Measurements from ENCODE around the gene ELMOD3.
A peak's percentile ranks its signal among the peaks of the same experiment; 100 is the strongest.
"Not testable (repeated sequence)": the region's sequence is repeated elsewhere in the genome, so short reads cannot be mapped to it uniquely, and the experiment has no call there.

The ELMOD3 gene

DNA sequence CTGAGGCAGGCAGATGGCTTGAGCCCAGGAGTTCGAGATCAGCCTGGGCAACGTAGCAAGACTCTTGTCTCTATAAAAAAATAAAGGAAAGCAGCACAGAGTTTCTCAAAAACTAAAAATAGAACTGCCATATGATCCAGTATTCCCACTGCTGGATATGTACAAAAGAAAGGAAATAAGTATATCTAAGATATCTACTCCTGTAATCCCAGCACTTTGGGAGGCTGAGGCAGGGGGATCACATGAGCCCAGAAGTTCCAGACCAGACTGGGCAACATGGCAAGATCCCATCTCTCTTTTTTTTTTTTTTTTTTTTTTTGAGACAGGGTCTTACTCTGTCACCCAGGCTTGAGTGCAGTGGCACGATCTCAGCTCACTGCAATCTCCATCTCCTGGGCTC lies 24.9 kb upstream of the ELMOD3 start:
- DNase-seq = not testable (repeated sequence)

DNA sequence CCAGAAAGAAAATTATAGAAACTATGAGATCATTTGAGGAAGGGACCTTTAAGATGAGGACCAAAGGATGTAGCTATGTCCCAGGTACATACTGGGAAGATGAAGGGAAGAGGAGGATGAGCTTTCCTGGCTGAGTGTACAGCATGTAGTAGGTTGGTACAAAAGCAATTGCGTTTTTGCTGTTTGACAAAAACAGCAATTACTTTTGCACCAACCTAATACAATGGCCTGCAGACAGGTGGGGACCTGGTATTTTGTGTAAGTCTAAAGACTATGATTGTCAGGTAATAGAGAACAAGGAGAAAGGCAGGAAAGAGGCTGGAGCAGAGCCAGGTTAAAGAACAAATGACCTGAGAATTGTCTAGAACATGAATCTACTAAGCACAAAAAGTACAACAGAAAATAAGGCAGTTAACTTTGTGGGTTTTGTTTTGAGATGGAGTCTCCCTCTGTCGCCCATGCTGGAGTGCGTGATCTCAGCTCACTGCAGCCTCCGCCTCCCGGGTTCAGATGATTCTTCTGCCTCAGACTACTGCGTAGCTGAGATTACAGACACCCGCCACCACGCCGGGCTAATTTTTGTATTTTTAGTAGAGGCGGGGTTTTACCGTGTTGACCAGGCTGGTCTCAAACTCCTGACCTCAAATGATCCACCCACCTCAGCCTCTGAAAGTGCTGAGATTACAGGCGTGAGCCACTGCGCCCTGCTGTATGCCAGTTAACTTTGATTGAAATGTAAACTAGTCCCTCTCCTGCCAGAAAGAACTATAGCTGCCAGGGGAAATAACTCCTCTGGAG lies 23.5 kb upstream of the ELMOD3 start:
- peak; percentile 61 for DNase-seq

DNA sequence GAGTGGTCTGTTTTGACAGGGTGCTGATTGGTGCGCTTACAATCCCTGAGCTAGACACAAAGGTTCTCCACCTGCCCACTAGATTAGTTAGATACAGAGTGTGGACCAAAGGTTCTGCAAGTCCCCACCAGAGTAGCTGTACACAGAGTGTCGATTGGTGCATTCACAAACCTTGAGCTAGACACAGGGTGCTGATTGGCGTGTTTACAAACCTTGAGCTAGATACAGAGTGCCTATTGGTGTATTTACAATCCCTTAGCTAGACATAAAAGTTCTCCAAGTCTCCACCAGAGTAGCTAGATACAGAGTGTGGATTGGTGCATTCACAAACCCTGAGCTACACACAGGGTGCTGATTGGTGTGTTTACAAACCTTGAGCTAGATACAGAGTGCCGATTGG lies 20.7 kb upstream of the ELMOD3 start:
- not testable (repeated sequence) for DNase-seq

DNA sequence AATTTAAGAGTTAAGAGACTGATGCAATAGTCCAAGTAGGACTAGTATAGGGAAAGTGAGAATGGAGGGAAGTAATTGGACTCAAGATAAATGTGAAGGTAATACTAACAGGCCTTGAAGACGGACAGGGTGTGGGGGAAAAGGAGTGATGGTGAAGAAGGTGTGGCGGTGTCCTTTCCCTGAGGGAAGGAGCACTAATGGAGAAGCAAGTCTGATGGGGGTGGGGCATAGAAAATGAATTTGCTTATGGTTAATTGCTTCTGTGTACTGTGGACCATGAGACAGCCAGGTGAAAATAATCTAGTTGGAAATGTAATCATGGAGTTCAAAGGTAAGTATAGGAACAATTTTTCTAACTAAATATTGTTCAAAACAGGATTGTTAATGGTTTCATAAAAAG lies 19.6 kb upstream of the ELMOD3 start:
- no peak for DNase-seq

DNA sequence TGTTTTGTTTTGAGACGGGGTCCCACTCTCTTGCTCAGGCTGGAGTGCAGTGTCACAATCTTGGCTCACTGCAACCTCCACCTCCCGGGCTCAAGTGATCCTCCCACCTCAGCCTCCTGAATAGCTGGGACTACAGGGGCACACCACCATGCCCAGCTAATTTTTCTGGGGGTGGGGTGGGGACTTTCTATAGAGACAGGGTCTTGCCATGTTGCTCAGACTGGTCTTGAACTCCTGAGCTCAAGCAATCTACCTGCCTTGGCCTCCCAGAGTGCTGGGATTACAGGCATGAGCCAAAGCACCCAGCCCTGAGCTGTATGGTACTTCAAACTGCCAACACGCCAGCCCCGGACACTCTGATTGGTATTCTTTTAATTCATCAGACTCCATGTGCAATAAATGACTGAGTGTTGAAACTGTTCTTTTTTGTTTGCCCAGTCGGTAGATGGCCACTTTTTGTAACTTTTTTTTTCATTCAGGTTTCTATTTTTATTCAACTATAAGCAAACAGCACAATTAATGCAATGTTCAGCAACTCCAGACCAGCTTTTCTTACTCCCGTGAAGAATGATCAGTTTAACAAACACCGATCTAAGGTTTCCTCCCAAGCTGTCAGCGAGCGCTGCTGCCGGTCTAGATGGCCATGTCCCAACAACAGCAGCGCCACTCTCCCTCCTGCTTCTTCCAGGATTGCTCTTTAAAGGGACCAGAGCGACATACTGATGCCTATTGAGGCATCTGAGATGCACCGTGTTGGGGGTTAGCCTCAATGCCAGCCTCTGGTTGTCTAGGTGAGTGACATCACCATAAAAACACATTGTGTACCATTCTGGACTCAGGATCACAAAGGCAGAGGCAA lies 14.3 kb upstream of the ELMOD3 start:
- DNase-seq = no peak

DNA sequence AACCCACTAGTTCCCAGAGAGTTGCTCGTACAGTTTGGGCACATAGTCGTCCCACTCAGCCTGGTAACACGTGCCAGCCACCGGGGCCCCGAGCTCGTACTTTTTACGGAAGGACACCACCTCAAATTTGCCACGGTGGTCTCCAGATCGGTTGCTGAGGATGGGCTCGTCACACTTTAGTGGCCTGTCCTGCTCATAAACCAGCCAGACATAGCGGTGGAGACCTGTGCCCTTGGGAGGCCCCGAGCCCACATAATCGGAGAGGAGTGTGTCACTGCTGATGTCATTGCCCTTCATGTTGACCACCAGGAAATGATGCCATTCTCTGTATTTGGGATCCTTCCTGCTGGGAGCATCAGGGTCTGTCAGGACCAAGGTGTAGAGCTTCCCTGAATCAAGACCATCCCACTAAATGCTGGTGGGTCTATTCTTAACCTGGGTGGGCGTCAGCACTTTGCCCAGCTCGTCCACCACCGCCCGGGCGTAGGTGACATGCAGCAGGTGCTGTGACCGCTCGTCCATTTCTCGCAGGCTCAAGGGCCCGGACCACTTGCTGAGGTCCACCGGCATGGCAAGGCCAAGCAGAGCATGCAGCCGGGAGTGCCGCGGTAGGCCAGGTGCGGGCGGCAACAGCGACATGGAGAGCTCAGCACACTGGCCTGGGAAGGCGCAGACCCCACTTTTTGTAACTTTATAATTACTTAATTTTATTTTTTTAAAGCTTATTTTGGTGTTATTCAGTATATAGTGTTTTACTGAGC lies 13.1 kb upstream of the ELMOD3 start:
- no peak for DNase-seq

DNA sequence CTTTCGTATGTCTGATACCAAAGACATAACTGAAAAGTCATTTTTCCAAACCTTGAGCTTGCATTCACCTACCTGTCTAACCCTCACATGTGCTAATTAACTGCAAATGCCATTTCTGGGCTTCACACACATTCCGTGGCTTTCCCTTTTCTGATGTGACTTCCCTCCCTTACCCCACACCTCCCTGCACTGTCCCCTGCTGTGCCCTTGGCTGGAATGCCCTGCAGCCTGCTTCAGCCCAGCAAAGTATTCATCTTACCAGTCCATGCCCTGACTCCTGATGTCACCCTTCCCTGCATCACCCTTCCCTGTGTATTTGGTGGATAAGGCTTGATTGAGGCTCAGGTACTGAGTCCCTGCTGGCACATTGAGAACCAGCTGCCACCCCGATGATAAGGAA lies 12.4 kb upstream of the ELMOD3 start:
- no peak for DNase-seq

DNA sequence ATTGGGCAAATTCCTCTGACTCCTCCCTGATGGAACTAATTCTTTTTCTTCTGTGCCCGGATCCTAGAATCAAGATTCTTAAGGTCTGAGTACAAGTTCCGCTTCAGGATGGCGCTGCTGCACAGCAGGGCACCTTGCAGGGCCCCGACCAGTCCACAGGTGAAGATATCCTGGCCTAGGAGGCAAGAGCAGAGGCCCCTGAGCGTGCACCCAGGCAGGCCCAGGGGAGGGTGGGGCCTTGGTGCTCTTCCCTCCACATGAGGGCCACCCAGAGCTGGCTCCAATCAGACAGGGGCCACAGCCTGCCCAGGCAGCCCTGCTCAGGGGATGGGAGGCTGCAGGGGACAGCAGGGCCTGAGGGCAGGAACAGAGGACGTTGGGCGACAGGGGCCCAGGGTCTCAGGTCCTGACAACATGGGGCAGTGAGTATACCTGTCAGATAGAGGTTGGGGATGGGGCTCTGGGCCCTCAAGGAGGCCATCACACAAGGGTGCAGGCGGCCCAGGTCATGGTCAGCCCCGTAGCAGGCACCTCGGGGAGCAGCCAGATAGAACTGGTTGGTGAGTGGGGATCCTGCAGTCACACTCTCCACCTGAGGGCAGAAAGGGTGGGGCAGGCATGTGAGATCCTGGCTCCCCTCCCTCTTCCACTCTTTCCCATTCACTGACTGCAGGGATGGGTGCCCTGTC lies 11.2 kb upstream of the ELMOD3 start:
- not testable (repeated sequence) for DNase-seq

DNA sequence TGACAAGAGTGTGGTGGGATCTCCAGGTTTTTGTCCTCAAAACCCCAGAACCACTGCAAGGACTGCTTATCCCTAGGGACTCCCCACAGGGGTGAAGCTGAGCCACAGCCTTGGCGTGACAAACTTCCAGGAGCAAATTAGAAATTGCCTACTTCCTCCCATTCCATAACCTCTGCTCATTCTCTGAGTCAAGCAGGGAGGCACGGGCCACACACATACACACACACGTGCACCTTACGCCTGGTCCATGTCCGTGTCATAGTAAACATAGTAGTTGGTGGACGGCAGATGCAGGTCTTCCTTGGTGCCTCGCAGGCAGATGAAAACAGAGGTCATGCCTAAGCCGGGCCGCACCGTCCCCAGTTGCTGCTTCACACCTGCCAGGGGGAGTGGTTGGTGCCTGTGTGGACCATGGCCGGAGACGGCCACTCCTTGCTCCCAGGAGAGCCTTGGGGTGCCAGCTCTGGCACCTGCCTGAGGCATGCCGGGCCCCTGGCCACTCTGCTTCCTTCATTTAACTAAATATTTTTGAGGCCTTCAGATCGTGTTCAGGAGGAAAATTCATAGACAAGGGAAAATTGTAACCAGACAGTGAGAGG lies 10.1 kb upstream of the ELMOD3 start:
- no peak for DNase-seq

DNA sequence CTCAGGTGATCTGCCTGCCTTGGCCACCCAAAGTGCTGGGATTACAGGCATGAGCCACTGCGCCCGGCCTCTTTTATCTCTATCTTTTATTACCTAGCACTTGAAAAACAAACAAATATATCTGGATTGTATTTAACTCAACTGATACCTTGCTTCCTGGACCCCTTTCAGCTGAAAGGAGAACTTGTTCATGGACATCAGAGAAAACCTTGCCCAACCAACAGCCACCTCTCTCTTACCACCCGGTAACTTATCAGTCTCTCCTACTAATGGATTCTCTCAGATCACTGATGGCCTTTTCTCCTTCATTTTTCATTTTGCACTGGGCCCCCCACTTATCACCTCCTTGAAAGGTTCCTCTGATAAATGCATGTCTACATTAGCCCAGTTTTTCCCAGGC lies 7.0 kb upstream of the ELMOD3 start:
- no peak for DNase-seq

DNA sequence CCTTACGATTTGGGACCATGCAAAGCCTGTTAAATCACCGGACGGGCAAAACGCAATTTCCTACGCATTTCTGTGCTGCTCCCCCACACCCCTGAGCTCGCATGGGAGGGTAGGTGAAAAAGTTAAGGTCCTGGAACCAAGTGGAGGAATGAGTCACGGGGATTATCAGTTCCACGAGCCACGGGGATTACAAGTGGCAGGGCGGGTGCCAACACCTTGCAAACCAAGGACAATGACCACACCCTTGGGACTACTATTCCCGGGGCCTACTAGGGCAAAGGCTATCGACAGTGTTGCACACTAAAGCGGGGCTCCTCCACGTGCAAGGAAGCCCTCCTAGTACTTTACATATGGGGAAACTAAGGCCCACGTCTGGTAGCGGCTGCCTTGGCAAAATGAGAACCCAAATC lies 688 bp upstream of the ELMOD3 start:
- DNase-seq = peak; percentile 72

DNA sequence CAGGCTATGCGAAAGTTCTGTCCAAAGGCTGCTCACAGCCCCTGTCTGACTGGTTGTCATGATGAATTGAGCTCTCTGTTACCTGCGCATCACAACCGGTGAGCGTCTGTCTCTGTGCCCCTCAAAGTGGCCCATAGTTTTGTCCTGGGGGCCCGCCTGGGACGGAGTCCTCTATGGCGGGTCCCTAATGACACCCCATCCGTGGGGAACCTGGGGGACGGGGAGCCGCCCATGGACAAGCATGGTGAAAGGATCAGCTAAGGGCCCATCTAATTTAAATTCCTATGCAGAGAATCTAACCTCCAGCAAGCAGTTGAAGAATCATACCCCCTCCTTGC lies 473 bp downstream of the ELMOD3 start:
- no peak for DNase-seq

DNA sequence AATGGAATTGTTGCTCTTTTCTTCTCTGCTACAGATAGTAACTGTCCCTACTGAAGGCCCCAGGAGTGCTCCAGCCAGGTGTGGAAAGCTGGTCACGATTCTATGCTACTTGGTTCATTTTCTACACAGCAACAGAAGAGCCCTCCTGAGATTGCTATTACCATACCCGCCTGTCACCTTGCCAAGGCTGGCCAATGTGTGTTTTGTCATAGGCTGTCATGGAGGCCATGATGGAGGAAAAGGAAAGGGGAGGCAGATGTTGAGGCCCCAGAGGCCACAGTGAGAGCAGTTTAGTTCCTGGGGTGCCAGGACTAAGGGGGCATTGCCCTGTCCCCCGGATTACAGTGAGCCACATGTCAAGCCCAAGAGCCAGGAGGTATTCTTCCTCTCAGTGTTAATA lies 952 bp downstream of the ELMOD3 start:
- no peak for DNase-seq

DNA sequence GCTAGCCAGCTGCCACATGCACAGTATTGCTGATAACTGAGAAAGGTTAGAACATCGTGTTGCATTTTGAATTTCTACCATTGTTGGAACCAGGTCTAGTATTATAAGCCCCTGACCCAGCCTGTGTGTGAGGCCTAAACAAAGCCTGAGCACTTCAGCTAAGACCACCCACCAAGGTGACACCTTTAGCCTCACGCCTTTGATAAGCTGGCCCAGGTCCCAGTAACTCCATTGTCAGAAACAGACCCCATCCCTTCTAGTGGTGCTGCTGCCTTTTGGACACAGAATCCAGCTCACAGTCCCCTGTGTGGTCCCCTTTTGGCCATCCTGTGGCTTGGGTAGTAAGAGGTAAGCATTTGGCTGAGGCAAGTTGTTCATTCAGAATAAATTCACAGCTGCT lies 1.6 kb downstream of the ELMOD3 start:
- no peak for DNase-seq

DNA sequence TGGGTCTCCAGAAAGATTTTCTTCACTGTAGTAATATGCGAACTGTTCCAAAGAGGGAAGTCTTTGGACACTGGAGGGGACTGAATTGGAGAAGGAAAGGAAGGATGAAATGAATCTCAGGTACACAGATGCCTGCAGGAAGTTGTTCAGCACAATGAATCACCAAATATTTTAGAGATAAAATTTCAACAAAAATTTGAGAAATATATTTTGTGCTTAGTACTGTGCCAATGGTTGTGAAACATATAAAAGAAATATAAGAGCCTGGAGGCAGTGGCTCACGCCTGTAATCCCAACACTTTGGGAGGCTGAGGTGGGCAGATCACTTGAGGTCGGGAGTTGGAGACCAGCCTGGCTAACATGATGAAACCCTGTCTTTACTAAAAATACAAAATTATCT lies 3.2 kb downstream of the ELMOD3 start:
- DNase-seq = no peak

DNA sequence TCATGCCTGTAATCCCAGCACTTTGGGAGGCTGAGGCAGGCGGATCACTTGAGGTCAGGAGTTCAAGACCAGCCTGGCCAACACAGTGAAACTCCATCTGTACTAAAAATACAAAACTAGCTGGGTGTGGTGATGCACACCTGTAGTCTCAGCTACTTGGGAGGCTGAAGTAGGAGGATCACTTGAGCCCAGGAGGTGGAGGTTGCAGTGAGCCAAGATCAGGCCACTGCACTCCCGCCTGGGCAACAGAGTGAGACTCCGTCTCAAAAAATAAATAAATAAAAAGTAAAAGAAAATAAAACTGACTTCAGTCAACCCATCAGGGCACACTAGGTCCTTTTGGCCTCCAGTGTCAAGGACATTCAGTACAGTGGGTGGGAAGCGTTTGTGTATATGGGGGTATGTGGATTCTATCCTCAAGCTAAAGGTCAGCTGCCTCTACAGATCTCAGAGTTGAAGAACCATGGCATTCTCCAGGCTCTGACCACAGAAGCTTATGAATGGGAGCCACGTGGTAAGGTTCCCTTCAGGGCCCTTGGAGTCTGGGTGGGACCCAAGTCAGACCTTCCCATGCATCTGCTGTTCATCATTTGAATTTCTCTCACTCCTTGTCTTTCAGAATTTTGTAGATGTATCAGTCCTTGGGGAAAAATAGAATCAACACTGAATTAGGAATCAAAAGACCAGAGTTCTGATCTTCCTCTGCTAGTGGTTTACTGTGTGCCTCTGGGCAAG lies 8.3 kb downstream of the ELMOD3 start:
- DNase-seq = not testable (repeated sequence)

DNA sequence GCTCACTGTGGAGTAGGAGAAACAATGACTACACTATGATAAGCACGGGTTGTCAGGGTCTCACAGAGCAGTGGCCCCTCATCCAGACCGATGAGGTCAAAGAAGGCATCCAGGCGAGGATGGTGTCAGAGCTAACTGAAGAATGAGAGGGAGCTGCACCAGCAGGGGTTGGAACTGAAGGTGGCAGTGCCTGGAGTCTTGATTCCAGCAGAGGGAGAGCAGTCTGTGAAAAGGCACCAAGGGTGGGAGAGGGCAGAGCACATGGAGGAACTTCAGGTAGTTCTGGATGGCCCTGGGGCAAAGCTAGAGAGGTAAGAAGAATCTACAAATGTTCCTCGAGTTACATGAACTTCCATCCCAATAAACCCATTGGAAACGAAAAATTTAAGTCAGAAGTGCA lies 12.6 kb downstream of the ELMOD3 start:
- DNase-seq = no peak

DNA sequence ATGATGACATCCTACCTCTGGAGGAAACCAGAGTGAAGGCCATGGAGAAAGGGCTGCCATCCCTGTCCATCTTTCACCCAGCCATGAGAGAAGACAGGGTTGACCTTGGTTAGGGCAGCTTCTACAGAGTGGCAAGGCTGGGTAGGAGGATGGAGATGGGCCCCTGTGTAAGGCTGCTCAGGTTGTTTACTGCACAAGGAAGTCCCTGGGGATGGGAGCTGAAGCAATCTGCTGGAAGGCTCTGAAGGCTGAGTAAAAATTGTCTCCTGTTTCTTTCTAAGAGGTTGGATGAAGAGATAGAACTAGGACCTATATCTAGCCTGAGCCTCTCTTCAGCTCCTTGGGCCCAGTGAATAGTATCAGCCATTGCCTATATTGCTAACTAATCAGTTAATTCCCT lies 14.4 kb downstream of the ELMOD3 start:
- no peak for DNase-seq

DNA sequence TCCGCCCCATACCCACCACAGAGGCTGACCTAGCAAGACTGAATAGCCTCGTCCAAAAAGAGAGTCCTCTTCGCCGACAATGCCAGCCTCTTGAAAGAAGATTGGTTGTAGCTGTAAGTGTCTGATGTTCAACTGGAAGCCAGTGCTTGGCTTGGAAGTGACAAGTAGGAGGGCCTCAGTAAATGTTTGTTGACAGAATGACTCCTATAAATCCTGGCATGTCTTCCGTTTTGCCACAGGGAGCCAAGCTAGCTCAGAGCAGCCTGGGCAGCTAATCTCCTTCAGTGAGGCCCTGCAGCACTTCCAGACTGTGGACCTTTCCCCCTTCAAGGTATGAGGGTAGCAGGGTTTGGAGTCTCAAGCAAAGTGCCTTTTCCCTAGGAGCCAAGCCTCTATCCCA lies 14.9 kb downstream of the ELMOD3 start:
- no peak for DNase-seq

DNA sequence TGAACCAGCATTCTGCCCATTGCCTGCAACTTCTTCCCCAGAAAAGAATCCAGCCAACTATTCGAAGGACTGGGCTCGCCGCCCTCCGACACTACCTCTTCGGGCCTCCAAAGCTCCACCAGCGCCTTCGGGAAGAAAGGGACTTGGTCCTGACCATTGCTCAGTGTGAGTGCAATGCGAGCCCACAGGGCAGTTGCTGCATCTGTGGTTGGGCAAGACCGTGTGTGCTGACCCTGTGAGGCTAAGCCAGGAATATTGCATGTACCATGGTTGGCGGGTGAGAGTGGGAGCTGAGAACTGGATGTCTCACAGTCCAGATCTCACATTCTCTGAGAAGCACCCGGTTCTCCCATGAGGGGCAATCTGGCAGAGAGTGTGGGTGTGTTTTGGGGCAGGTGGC lies 16.5 kb downstream of the ELMOD3 start:
- no peak for DNase-seq

DNA sequence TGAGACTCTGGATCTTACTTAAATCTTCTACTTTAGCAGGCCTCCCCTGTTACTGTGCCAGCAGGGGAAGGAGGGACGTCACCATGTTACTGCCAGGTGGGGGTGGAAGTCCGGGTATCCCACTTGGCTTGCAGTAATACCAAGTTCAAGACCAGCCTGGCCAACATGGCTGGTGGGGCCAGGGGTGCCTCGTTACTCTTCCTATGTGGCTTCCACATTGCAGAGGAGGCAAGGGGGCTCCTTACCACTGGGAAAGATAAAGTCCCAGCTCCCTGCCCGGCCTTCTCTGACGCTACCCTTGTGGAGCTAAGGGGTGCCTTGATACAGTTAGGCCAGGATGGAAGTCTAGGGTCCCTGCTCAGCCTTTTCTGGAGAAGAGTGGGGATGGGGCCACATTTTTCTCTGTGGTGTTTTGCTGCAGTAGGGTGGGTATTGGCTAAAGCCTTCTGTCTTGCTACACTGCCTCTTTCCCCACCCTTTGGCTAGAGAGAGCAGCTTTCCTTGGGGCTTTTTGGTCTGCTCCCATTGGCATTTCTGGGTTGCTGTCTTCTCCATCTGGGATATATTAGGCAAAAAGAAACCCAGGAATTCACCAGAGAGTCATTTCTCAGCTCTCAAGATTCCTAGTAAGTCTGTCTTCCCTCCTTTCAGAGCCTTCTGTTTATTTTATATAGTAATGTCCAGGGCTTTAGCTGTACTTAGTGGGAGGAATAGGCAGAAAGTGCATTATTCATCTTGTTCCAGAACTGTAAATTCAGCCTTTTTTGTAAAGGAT lies 21.9 kb downstream of the ELMOD3 start:
- no peak for DNase-seq

Measured in activated effector memory CD4-positive, alpha-beta T cell treated with anti-CD3 and anti-CD28 coated beads, Interleukin-2, amount 50 U/mL, for 16 hours (primary cell).